CD4-positive, alpha-beta T cell treated with Interleukin-6 for 4 hours (primary cell): ENCODE measurements around the gene ACAP2.
"Not testable (repeated sequence)": the region's sequence is repeated elsewhere in the genome, so short reads cannot be mapped to it uniquely, and the experiment has no call there.

Experiments used
- DNase-seq: peaks from one replicate; pipeline ENCODE4 v3.0.0-alpha.2; 2020; ENCODE audit warnings: mixed read lengths

Gene ACAP2

GRCh38 chr3:195240171-195240701 lies 202.6 kb downstream of the ACAP2 start:
- no peak for DNase-seq

GRCh38 chr3:195239121-195239520 lies 203.7 kb downstream of the ACAP2 start:
- DNase-seq: no peak

- DNase-seq: no peak
These were observed 204.2 kb downstream of the ACAP2 start for GRCh38 chr3:195238586-195239118.

GRCh38 chr3:195238081-195238571 lies 204.7 kb downstream of the ACAP2 start:
- no peak for DNase-seq

- DNase-seq: no peak
These were observed 205.8 kb downstream of the ACAP2 start for GRCh38 chr3:195236801-195237570.

- DNase-seq: no peak
These were observed 206.6 kb downstream of the ACAP2 start for GRCh38 chr3:195236076-195236798.

GRCh38 chr3:195230244-195230643 lies 212.6 kb downstream of the ACAP2 start:
- no peak for DNase-seq

GRCh38 chr3:195228886-195229285 lies 213.9 kb downstream of the ACAP2 start:
- DNase-seq: not testable (repeated sequence)

GRCh38 chr3:195227871-195228270 lies 214.9 kb downstream of the ACAP2 start:
- DNase-seq: no peak

- peak; percentile 21 for DNase-seq
These were observed 215.8 kb downstream of the ACAP2 start for GRCh38 chr3:195226900-195227447.

GRCh38 chr3:195226445-195226844 lies 216.4 kb downstream of the ACAP2 start:
- DNase-seq: no peak

- no peak for DNase-seq
These were observed 217.7 kb downstream of the ACAP2 start for GRCh38 chr3:195224980-195225580.
